CD4-positive, alpha-beta T cell (primary cell): ENCODE data around the gene GALNT2. TPM values are rescaled to one million over a fixed set of nuclear protein-coding genes. Genes with fewer than 3 reads are reported as not detected.

Source experiments
- ATAC-seq: fragments of 200-7000 bp; cut with Tn5 transposase; one replicate; pipeline ENCODE4 v1.10.0; 2022; ENCODE audit warnings: mild to moderate bottlenecking; ENCODE audit not compliant: poor library complexity
- CTCF ChIA-PET: fragments of 350-600 bp; sonication (Branson Sonifier 250); formaldehyde crosslinking; loops from one replicate; lab custom pipeline; 2021; ENCODE audit warnings: antibody characterized with exemption, inconsistent platforms; lab: Charles Lee
- POLR2A ChIA-PET: fragments of 350-600 bp; sonication (Branson Sonifier 250); formaldehyde crosslinking; loops from one replicate; lab custom pipeline; 2021; ENCODE audit warnings: antibody characterized with exemption, inconsistent platforms; lab: Charles Lee
- DNase-seq, 14 experiments: peaks; one replicate each; pipeline ENCODE4 v3.0.0-alpha.2; 2013 to 2020; ENCODE audit warnings: mixed read lengths in 2 of 14
- H3K27ac ChIP-seq, 2 donors: one replicate each; pipeline versions ENCODE4 v1.5.1 to v1.7.0; 2013; ENCODE audit warnings: low read length in 2 of 2, low read depth in 1 of 2, mild to moderate bottlenecking in 1 of 2
- H3K27me3 ChIP-seq, 2 experiments: 1 replicate in 1 of 2; 2 replicates in 1 of 2; pipeline versions ENCODE4 v1.6.1 to v1.7.0; 2013; ENCODE audit warnings: low read length in 2 of 2, control low read depth in 1 of 2, mild to moderate bottlenecking in 1 of 2, moderate library complexity in 1 of 2; ENCODE audit not compliant: insufficient read depth in 2 of 2, control insufficient read depth in 1 of 2
- H3K36me3 ChIP-seq: one replicate; pipeline ENCODE4 v1.6.1; 2013; ENCODE audit warnings: low read length, control low read depth; ENCODE audit not compliant: insufficient read depth
- H3K4me1 ChIP-seq: one replicate; pipeline ENCODE4 v1.6.1; 2013; ENCODE audit warnings: low read length, control low read depth; ENCODE audit not compliant: insufficient read depth
- H3K4me3 ChIP-seq: one replicate; pipeline ENCODE4 v1.5.1; 2013; ENCODE audit warnings: mild to moderate bottlenecking, low read length, moderate library complexity
- H3K9me3 ChIP-seq, 2 experiments: 1 replicate in 1 of 2; 2 replicates in 1 of 2; pipeline versions ENCODE4 v1.6.1 to v1.7.0; 2013; ENCODE audit warnings: low read length in 2 of 2, mild to moderate bottlenecking in 2 of 2, control low read depth in 1 of 2, moderate library complexity in 1 of 2; ENCODE audit not compliant: control insufficient read depth in 1 of 2, insufficient read depth in 1 of 2
- H3K27ac Mint-ChIP-seq: one replicate; pipeline ENCODE4 v1.8.0; 2020; ENCODE audit warnings: mixed read lengths
- H3K27me3 Mint-ChIP-seq: one replicate; pipeline ENCODE4 v1.8.0; 2021; ENCODE audit warnings: mixed read lengths
- H3K36me3 Mint-ChIP-seq: one replicate; pipeline ENCODE4 v1.8.0; 2021; ENCODE audit warnings: low read depth, mixed read lengths
- H3K4me1 Mint-ChIP-seq: one replicate; pipeline ENCODE4 v1.8.0; 2021; ENCODE audit warnings: low read depth, mixed read lengths
- H3K4me3 Mint-ChIP-seq: one replicate; pipeline ENCODE4 v1.8.0; 2020; ENCODE audit warnings: mild to moderate bottlenecking, mixed read lengths
- H3K9me3 Mint-ChIP-seq: one replicate; pipeline ENCODE4 v1.8.0; 2020; ENCODE audit warnings: mixed read lengths
- CTCF ChIP-seq: fragments of 200-600 bp; IDR thresholded peaks from one replicate; pipeline ENCODE4 v1.8.0; 2022; ENCODE audit warnings: antibody characterized with exemption, mild to moderate bottlenecking
- intact Hi-C, 2 experiments: fragments of 100-400 bp; cut with DNase I in 1 of 2; cut with micrococcal nuclease in 1 of 2; formaldehyde crosslinking; loops; one replicate each; pipeline versions ENCODE4 v1.15.1 to v1.9.0; 2023 to 2025; cut with DNase I, micrococcal nuclease
- total RNA-seq, 174 experiments: library from RNA in 2 of 174; stranded (reverse) in 2 of 174; gene quantifications; one replicate each; pipeline ENCODE4 v1.2.3 and lab custom pipeline; 2021 to 2026

Gene GALNT2
- total RNA-seq, 2 experiments from 2014 or later: 11.0 to 11.4 TPM

DNA sequence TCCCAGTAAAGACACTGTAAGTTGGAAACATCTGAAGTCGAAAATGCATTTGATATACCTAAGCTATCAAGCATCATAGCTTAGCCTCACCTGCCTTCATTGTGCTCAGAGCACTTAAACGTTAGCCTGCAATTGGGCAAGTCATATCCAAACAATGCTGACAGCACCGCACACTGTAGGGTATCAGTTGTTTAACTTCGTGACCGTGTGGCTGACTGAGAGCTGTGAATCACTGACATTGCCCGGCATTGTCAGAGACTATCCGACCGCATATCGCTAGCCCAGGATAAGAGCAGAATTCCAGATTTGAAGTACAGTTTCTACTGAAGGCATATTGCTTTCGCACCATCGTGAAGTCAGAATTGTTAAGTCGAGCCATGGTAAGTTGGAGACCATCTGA is 41.5 kb downstream of the GALNT2 start:
- Mint-ChIP-seq H3K36me3 (peaks cover 8% of the 10 kb centered on the region), H3K27ac (peak overlapping the region; percentile 15), H3K4me1 (peaks cover 80% of the 10 kb centered on the region), H3K9me3 (no peaks in the 10 kb centered on the region), H3K4me3 (no peak overlapping the region), H3K27me3 (no peaks in the 10 kb centered on the region)
- POLR2A ChIA-PET: no interaction called here
- TF ChIP-seq CTCF: no peak
- intact Hi-C loops: loop anchor here in 1 of 2 experiments (5.0 kb wide), 1 partner anchor 446 kb away; no protein-coding TSS in a partner anchor
- no peak for ATAC-seq
- Histone ChIP-seq H3K36me3 (peaks cover 2% of the 10 kb centered on the region), H3K27me3 (no peaks in the 10 kb centered on the region), H3K4me3 (no peak overlapping the region), H3K9me3 (no peaks in the 10 kb centered on the region), H3K4me1 (peaks cover 42% of the 10 kb centered on the region), H3K27ac (no peak overlapping the region)
- no peak for DNase-seq
- CTCF ChIA-PET: no interaction called here

GRCh38 chr1:230109066-230109465 is 42.0 kb downstream of the GALNT2 start:
- intact Hi-C loops: loop anchor here in 1 of 2 experiments (5.0 kb wide), 1 partner anchor 447 kb away; no protein-coding TSS in a partner anchor
- H3K27ac ChIP-seq: no peak overlapping the region

DNA sequence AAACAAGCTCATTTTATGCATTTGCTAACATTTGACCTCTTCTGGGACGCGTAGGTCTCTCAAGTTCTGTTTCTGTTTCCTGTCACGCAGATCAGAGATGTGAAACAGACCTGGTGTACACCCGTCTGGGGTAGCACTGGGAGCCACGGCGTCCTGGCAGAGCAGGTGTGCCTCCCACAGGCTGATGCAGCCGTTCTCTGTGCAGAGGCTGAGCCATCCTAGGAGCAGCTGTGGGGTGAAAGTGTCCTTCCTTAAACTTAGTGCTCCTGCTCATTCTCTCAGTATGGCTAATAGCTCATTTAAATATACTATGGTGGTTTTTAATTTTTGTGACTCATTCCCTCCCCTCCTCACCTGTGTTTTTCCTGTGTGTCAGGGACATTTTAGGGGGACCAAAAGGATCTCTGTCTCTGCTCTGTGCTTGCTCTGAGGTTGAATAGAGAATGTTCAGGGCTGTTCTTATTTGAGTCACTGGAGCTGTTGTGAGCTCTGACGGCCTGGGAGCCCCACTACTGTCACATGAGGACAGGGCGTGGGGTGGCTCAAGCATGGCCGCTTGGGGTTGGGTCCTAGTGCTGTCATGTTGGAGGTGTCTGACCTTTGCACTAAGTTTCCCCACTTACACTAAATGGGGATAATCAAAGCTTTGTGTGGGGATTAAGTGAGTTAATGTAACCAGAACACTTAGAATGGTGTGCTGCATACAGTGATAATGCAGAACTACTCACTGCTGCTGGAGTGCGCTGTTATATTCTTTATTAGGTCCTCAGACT is 43.0 kb downstream of the GALNT2 start:
- peak overlapping the region; percentile 10 for H3K27ac Mint-ChIP-seq
- no peak overlapping the region for H3K4me3 ChIP-seq
- no peaks in the 10 kb centered on the region for H3K9me3 ChIP-seq
- H3K36me3 ChIP-seq: peaks cover 4% of the 10 kb centered on the region
- peaks cover 27% of the 10 kb centered on the region for H3K4me1 ChIP-seq
- TF ChIP-seq CTCF: no peak
- DNase-seq (peak; percentile 16 to 64 (median 40)), ATAC-seq (peak; percentile 92)
- ChIA-PET POLR2A (no interaction called here), CTCF (interaction anchor here (0.5 to 1.3 kb wide), 2 partner anchors 261 to 361 kb away, joined by 3 read pairs; no protein-coding TSS in a partner anchor)
- H3K36me3 Mint-ChIP-seq: peaks cover 11% of the 10 kb centered on the region
- H3K4me1 Mint-ChIP-seq: peaks cover 70% of the 10 kb centered on the region
- no peaks in the 10 kb centered on the region for H3K27me3 ChIP-seq
- H3K27ac ChIP-seq: no peak overlapping the region
- intact Hi-C loops: loop anchor here (1.0 to 5.0 kb wide), 2 partner anchors 448 to 449 kb away; no protein-coding TSS in a partner anchor
- H3K9me3 Mint-ChIP-seq: no peaks in the 10 kb centered on the region
- H3K27me3 Mint-ChIP-seq: no peaks in the 10 kb centered on the region
- H3K4me3 Mint-ChIP-seq: no peak overlapping the region

More at GRCh38 chr1:230109066-230109465, 42.0 kb downstream of the GALNT2 start:
- DNase-seq (no peak), ATAC-seq (no peak)
- H3K9me3 ChIP-seq: no peaks in the 10 kb centered on the region
- H3K36me3 ChIP-seq: peaks cover 4% of the 10 kb centered on the region
- Mint-ChIP-seq H3K36me3 (peaks cover 11% of the 10 kb centered on the region), H3K27ac (peak overlapping the region; percentile 10), H3K9me3 (no peaks in the 10 kb centered on the region), H3K27me3 (no peaks in the 10 kb centered on the region), H3K4me3 (no peak overlapping the region), H3K4me1 (peaks cover 75% of the 10 kb centered on the region)
- H3K27me3 ChIP-seq: no peaks in the 10 kb centered on the region
- no peak for TF ChIP-seq CTCF
- H3K4me1 ChIP-seq: peaks cover 37% of the 10 kb centered on the region
- ChIA-PET CTCF (interaction anchor here (0.5 to 1.3 kb wide), 2 partner anchors 260 to 360 kb away, joined by 3 read pairs; no protein-coding TSS in a partner anchor), POLR2A (no interaction called here)
- H3K4me3 ChIP-seq: no peak overlapping the region
